GM12872 (cell line): ENCODE measurements around the gene BUB1B.

Experiments
- TF ChIP-seq, protein P1 (sequence below): IDR thresholded peaks from 3 replicates; pipeline ENCODE4 v1.5.1; 2011; ENCODE audit warnings: low read depth, mild to moderate bottlenecking, low read length, moderate library complexity; ENCODE audit not compliant: insufficient read depth

The BUB1B gene

DNA sequence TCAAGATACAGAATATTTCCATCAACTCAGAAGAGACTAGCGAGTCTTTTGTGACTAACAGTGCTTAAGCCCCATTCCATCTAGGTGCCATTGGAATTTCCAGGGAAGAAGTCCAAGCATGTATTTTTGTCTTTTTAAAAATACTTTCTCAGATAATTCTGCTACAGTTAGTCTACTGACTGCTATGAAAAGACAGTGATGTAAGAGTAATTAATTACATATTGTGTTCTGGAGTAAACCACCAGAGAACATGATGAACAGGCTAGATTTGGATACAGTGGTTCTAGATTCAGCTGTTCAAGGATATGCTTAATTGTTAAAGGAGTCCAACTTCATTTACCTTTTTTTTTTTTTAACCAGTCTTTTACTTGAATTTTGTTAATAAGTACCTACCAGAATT lies 43.2 kb downstream of the BUB1B start:
- TF ChIP-seq, protein P1, sequence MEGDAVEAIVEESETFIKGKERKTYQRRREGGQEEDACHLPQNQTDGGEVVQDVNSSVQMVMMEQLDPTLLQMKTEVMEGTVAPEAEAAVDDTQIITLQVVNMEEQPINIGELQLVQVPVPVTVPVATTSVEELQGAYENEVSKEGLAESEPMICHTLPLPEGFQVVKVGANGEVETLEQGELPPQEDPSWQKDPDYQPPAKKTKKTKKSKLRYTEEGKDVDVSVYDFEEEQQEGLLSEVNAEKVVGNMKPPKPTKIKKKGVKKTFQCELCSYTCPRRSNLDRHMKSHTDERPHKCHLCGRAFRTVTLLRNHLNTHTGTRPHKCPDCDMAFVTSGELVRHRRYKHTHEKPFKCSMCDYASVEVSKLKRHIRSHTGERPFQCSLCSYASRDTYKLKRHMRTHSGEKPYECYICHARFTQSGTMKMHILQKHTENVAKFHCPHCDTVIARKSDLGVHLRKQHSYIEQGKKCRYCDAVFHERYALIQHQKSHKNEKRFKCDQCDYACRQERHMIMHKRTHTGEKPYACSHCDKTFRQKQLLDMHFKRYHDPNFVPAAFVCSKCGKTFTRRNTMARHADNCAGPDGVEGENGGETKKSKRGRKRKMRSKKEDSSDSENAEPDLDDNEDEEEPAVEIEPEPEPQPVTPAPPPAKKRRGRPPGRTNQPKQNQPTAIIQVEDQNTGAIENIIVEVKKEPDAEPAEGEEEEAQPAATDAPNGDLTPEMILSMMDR, result no peak

DNA sequence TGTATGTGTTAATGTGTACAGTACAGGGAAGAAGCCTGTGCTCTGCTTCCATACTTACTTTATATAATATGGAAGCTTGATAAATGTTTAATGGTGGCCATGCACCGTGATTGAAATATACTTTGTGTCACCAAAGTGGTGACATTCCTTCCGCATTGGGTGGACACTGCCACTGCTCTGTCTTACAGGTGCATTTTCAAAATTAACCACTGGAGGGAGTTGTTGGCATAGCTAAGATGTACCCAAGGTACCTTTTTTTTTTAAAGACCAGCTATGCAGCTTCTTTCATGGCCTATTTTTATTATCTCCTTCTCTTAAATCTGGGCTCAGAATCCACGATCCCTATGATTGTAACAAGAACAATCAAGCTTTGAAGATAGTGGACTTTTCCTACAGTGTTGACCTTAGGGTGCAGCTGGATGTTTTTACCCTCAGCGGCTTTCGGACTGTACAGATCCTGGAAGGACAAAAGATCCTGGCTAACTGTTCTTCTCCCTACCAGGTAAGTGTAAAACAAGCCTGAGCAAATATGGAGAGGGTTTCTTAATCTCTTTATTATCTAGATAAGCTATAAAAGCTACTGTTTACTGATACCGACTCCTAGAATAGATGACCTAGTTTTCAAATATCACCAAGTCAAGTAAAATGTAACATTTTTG lies 56.4 kb downstream of the BUB1B start:
- TF ChIP-seq, protein P1, result peak; percentile 72

DNA sequence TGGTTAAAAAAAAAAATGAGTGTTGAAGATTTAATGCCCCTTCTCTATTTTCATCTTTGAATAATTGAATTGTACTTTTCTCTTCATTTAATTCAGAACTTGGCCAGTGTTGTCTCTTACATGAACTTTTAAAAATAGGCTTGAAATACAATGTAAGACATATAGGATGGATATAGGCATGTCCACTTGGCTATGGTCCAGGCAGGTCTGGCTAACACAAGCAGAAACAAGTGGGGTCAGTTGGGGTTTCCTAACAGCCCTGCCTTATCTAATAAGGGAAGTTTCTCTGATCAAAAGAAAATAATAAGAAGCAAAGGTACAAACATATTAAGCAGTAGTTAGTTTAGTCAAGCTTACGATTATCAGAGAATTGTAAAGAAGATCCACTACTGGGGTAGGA lies 58.9 kb downstream of the BUB1B start:
- TF ChIP-seq, protein P1, result no peak

DNA sequence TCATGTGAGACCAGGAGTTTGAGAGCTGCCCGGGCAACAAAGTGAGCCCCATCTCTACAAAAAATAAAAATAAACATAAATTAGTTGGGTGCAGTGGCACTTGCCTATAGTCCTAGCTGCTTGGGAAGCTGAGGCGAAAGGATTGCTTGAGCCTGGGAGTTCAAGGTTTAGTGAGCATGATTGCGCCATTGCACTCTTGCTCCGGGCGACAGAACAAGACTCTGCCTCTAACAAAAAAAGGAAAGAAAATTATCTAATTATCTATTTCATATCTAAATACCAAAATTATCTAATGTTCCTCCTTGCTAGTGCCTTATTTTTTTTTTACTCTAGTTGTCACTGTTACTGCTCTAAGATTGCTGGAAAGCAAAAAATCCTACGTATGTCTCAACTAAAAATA lies 61.3 kb downstream of the BUB1B start:
- TF ChIP-seq, protein P1, result no peak

DNA sequence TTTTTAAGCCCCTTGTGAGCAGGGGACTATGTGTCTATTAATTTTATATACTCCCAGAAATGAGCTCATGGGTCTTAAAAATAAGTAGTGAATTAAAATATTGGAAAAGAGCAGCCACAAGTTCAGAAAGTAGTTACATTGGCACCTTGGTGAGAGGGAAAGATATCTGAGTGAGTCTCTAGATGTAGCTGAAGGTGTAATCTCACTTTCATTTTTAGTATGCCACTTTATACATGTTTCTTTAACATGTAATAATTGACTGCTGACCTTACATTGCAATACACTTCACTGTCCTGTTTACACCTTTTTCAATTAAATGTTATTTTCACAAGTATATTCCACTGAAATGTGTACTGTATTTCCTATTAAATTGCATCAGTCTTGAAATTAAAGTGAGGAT lies 65.9 kb downstream of the BUB1B start:
- TF ChIP-seq, protein P1, result no peak

DNA sequence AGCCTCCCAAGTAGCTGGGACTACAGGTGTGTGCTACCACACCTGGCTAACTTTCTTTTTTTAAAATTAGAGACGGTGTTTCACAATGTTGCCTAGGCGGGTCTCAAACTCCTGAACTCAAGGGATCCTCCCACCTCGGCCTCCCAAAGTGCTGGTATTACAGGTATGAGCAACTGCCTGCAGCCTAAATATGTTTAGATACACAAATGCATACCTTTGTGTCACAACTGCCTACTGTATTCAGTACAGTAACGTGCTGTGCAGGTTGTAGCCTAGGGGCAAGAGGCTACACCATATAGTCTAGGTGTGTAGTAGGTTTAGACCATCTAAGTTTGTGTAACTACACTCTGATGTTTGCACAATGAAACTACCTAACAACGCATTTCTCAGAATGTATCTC lies 68.4 kb downstream of the BUB1B start:
- TF ChIP-seq, protein P1, result no peak

DNA sequence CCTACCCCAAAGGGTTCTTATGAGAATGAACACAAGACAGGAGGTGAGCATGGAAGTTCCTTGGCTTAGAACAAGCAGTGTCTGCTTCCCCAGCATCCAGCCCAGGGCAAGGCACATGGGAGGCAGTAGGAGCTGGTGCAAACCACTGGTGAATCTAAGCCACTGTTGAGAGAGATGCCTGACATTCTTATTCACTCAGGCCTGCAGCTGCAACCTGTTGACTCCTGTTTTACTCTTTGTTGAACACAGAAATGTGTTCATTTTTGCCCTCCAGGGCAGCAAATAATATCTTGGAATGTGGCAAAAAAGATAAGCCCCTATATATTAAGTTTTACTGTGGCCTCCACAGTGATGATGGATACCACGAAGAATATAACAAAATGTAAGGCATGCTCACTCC lies 69.1 kb downstream of the BUB1B start:
- TF ChIP-seq, protein P1, result no peak

DNA sequence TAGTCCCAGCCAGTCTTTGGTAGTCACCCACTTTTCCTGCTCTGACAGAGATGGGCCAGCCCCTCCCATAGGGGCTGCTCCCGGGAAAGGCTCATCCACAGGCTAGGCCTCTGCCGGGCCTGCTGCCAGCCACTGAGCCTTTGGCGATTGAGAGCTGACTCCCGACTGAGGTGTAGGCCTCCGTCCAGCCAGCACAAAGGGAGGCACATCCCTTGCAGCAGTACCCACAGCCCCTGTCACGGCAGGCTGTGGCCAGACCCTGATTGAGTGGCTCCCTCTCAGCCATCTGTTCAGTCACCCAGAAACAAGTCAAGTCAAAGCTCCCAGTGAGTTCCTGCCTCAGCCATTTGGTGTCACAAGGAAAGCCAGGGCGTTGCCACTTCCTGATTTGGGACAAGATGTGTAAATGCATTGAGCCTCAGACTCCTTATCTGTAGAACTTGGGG lies 71.8 kb downstream of the BUB1B start:
- TF ChIP-seq, protein P1, result no peak
